Middle frontal gyrus (tissue), 1 donor: Measurements from ENCODE around the gene MAP2K5.

Experiments
- DNase-seq: peaks from one replicate; pipeline ENCODE4 v3.0.0-alpha.2; 2015; ENCODE audit warnings: low spot score; ENCODE audit errors: extremely low spot score

The MAP2K5 gene

GRCh38 chr15:67805008-67805665 is 262.6 kb downstream of the MAP2K5 start:
- no peak for DNase-seq

- no peak for DNase-seq
These were observed 263.4 kb downstream of the MAP2K5 start for GRCh38 chr15:67805666-67806516.

- no peak for DNase-seq
These were observed 264.0 kb downstream of the MAP2K5 start for GRCh38 chr15:67806536-67806935.

- DNase-seq: no peak
These were observed 264.6 kb downstream of the MAP2K5 start for GRCh38 chr15:67807141-67807540.

GRCh38 chr15:67807836-67808235 is 265.3 kb downstream of the MAP2K5 start:
- DNase-seq: no peak

GRCh38 chr15:67808821-67809220 is 266.3 kb downstream of the MAP2K5 start:
- DNase-seq: no peak

GRCh38 chr15:67809441-67809840 is 266.9 kb downstream of the MAP2K5 start:
- DNase-seq: no peak

GRCh38 chr15:67809866-67810265 is 267.4 kb downstream of the MAP2K5 start:
- no peak for DNase-seq

- DNase-seq: no peak
These were observed 269.7 kb downstream of the MAP2K5 start for GRCh38 chr15:67812241-67812644.

GRCh38 chr15:67813104-67813634 is 270.7 kb downstream of the MAP2K5 start:
- DNase-seq: no peak

GRCh38 chr15:67815036-67815592 is 272.6 kb downstream of the MAP2K5 start:
- DNase-seq: no peak

- DNase-seq: no peak
These were observed 274.2 kb downstream of the MAP2K5 start for GRCh38 chr15:67816668-67817067.

- DNase-seq: no peak
These were observed 276.0 kb downstream of the MAP2K5 start for GRCh38 chr15:67818464-67818863.

- no peak for DNase-seq
These were observed 277.1 kb downstream of the MAP2K5 start for GRCh38 chr15:67819636-67820035.

GRCh38 chr15:67820122-67820991 is 277.9 kb downstream of the MAP2K5 start:
- DNase-seq: no peak

GRCh38 chr15:67820992-67821783 is 278.7 kb downstream of the MAP2K5 start:
- no peak for DNase-seq

- DNase-seq: no peak
These were observed 279.4 kb downstream of the MAP2K5 start for GRCh38 chr15:67821784-67822440.

GRCh38 chr15:67822537-67823313 is 280.2 kb downstream of the MAP2K5 start:
- no peak for DNase-seq
